GM20431 (cell line): Measurements from ENCODE around the gene HDAC4.

Experiments used
- in situ Hi-C: fragments of 300-500 bp; cut with MseI, MboI; formaldehyde crosslinking; loops from one replicate; pipeline ENCODE4 v1.15.0; 2020; ENCODE audit warnings: low sequenced_read_pairs; ENCODE audit not compliant: unreplicated experiment

HDAC4 gene

DNA sequence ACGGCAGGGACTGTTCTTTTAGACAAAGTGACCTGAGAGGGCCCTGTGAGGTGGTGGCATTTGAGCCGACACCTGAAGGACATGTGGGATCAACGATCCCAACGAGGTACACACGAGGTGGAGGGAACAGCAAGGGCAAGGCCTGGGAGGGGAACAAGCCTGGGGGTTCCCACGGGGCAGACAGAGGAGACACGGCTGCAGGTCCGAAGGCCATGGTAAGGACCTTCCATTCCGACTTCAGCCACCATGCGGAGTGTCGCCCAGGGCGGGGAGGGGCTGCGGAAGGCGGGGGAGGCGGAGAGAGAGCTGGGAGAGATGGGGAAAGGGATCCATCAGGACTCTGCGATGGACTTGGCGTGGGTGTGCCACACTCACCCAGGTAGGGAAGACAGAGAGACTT, 151.8 kb downstream of the HDAC4 start:
- in situ Hi-C loops = no loop called here

DNA sequence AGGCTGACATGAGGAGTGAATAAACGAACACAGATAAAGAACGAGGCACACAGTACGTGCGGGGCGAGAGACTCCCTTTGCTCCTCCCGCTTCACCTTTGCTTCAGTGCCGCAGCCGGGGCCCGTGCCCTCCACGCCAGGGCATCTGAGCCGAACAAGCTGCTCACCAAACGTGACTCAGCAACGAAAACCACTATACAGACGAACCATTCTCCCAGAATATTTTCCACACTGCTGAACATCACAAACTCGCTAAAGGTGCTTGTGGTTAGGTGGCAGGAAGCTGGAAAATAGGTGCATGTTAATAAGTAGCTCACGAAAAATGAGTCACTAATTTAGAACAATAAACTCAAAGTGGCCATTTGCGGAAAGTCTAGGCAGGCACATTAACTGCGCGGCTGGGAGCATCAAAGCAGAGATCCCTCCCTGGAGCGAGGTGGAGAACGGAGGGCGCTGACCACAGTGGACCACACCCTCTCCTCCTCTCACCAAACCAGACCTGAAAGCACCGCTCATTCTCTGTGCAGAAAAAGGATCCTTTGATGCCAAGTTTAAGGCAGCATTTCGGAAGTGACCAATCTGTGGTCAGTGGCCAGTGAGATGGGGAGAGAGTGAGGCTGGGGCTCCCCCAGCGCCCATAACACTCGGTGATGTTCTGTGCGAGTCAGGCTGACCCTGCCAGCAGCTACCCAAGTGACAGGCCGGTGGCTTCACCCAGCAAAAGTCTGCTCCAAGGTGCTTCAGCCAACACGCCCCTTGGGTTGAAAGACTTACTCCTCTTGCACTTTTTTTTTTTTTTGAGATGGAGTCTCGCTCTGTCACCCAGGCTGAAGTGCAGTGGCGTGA, 153.2 kb downstream of the HDAC4 start:
- in situ Hi-C loops = no loop called here

DNA sequence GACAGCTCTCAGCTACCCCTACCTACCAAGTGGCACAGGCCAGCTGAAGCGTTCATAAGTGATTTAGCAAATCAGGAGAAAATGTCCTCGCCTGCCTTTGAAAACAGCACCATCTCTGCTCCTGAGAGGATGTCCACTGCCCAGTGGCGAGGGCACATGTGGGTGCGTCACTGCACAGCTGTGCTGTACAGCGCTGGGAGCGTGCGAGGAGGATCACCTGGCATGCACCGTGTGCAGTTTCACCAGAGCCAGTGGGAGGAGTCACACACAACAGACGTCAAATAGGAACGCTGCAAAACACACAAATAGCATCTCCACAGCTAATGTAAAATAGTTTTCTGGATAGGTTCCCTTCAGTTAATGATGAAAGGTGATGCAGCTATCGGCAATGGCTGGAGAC, 154.1 kb downstream of the HDAC4 start:
- in situ Hi-C loops = no loop called here

DNA sequence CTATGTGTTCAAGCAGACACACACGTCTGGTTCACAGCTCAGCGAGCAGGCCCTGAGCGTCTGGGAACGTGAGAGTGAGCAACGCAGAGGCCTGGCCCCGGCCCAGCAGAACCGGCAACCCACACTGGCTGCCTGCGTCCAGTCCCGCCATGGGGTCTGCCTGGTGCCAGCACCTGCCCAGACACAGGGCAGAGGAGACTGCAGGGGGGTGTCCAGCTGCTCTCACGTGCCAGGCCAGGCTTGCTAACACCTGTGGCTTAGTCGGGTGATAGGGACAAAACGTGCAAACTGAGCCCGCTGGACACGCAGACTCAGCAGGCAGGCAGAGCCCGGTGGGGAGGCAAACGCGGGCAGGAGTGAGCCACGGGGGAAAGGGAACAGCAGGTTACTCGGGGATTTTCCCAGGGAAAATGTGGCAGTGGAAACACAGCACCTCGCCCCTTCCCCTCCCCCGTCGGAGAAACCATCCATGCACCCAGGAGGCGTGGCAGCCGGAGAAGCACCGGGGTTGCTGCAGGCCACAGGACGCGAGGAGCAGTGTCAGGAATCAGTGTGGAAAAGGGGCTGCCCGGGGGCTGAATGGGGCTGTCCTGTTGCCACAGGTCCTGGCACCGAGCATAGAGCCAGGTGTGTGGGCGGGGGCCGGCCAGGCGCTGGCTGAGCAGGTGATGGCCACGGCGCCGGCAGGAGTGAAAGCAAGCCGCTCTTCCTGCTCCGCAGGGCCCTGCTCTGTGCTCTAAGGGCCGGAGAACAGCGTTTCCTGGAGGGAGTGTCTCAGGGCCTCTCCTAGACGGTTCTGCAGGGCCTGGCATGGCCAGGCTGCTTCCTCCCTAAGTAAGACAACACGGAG, 154.7 kb downstream of the HDAC4 start:
- in situ Hi-C loops = no loop called here

DNA sequence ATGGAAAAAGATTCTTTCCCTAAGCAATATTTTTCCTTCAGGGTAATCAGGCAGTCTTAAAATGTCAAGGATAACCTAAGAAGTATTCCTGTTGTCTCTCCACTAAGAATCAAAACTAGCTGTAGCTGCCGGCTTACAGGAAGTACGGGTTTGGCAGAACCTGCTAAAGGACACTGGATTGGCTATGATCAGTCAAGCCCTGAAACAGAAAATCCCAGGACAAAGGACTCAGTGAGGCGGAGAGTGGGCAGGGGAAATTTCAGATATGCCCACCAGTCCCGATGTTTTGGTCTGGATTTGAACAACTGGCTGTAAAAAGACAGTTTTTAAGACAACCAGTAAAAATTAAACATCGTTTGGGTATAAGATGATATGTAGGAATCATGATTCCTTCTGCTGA, 155.7 kb downstream of the HDAC4 start:
- in situ Hi-C loops = no loop called here

DNA sequence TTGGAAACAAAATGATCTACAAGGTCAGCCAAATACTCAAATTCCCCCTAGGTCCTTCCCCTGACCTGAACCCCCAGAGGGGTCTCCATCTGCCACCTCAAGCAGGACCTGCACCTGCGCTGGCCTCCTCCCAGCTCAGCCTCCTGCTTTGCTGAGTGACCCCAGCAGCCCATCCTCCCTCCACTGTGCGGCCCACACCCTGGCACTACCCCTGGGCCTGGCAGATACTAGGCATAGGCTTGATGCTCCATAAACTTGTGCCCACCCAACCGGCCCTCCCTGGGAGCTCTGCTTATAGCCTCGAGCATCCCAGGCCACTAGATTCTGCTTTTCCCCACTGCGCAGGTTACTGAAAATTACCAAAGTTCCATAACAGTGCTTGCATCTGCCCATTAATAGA, 156.2 kb downstream of the HDAC4 start:
- in situ Hi-C loops = no loop called here

DNA sequence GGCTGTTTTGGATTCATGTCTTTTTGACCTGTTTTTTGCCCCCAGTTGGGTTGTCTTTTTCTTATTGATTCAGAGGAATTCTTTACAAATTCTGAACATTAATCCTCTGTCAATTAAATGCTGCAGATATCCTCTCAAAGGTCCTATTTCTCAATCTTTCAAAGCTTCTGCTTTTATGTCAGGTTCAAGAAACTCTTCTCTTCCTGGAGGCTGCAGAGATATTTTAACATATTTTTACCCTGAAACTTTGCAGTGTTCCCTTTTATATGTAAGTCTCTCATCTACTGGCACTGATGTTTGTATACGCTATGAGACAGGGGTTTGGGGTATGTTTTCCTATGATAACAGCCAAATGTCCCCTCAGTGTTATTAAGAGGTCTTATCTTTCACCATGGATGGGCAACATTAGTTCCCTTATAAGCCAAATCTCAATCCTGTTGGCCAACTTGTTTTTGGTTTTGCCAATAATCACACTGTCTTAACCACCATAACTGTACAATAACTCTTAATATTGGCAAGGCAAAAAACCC, 159.3 kb downstream of the HDAC4 start:
- in situ Hi-C loops = no loop called here

DNA sequence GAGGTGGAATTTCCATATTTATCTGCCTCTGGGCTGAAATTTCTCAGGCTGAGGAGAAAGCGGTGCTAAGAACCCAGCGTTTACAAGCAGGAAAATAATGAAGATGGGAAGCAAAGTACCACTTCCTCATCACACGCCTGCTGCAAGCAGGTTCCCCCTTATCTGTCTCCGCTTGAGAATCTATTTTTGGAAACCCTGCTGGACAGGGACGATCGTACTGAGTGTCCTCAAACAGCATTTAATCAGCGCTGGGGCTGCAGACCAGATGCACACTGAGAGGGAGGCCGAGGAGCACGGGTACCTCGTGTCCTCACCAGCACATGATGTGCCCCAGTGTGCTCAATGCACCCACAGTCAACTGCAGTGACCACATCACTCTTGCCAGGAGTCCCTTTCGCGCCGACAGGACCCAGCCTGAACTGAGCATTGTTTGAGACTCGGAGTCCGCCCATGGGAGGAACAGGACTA, 160.4 kb downstream of the HDAC4 start:
- in situ Hi-C loops = no loop called here

DNA sequence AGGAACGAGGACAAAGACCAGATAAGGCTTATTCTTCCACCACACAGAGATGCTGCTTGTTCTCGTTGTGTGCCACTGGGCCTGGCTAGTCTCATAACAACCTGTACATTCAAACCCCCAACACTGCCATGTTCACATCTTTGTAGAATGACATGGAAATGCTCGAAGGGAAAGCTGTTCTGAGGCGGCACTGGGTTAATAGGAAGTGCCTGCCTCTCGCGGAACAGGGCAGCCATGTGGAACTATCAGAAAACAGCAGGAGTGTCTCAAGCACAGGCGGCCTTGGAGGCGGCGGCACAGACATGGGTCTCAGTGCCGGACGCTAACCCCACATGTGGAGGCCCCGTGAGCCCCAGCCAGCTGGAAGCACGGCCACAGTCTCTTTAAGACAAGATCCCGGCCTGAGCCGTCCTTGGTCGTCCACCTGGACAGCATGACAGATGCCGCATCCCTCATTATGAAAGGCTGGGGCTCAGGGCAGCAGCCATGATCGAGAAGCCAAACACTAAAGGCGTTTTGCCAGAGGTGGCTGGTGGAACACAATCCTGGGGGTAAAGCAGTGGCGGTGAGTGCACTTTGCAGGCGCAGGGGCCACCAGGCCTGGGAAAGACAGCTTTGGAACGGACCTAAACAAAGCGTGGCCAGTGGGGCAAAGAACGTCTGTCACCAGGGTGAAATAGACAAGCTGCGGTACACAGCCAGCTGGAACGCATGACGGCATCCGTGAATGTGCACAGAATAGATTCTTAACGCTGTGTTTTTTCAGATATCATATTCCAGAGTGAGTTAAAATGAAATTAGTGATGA, 161.0 kb downstream of the HDAC4 start:
- in situ Hi-C loops = no loop called here

DNA sequence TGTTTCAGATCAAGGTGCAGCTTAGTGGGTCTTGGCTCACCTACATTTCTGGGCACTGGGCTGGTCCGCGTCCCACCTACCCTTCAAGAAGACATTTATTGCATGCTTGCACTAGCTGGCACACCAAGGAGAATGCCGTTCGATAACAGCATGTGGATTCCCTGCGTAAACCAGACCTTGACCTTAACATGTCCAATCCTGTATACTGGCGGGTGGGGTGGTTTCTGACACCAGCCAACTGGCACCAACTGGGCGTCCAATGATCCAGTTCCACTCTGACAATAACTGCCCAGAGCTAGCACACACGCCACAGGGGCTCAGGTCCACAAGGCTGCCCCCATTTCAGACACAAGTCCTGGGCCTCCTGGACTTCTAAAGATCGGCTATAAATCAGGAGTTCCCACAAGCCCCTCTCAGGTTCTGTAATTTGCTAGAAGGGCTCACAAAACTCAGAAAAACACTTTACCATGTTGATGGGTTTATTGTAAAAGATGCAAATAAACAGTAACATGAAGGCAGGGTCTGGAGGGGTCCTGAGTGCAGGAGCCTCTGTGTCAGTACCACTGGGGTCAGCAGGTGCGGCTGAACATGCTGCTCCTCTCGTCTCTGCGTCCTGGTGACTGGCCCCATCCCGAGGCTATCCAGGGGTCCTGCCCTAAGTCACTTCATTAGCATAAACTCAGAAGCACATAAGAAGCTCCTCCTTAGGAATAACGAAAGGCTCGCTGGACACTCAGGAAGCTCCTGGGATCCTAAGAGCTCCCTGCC, 161.8 kb downstream of the HDAC4 start:
- in situ Hi-C loops = no loop called here

DNA sequence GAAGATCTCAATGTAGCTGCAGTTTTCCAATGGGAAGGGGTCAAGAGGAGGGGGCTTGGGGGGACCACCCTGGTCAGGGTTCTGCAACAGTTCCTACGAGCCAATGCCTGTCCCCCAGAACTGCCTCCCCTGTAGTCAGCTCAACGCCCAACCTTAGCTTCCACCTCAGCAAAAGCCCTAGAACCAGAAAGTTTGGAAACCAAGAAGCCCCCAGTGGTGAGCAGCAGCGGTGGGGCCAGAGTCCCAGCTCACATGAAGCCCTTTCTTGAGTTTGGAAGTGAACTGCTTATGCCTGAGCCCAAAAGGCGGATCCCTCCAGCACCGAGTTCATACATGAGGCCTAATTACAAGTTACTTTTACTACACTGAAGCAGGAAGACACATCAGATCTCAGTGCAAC, 162.4 kb downstream of the HDAC4 start:
- in situ Hi-C loops = no loop called here

DNA sequence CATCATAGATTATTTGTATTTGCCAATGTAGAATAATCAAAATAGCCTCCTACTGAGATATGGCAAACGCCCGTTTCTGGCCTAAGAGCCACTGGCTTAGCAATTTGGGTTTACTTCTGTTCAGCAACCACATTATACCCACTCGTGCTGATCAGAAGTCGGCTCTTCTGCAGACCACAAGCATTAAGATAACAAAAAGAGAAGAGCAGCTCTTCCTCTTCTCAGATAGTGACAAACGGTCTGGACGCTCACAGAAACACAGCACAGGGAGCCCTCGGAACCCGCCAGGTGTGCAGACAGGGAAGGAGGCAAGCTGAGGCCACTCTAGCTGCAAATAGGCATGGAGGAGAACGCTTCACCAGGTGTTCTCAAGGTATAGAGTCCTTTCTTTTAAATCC, 164.0 kb downstream of the HDAC4 start:
- in situ Hi-C loops = no loop called here

DNA sequence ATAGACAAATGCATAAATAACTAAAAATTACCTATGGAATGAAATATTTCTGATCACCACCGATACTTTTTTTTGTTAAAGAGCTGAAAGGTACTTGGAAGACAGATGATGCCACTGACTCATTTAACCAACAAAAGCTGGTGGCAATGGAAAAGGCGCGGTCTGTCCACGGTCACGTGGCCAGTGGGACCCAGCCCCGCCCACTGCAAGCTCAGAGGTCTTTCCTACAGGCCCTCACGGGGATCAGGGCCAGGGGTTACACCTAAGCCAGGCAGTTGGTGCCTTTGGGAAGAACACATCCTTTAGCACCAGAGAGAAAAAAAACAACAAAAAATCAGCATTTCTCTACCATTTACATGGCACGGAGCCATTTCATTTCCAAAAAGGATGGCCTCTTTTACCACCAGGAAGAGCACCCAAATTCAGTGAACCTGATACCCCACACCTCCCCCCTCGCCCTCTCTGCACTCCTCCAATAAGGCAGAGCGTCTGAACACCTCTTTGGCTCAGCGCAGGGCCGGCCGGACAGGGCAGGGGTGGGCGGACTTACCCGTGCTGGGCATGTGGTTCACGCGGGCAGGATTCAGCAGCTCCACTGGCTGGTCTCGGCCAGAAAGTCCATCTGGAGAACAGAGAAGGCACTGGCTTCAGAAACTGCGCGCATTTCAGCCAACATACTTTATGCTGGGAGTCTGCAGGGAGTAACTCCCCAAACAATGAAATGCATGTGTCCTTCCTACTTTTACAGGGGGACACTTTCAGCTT, 164.6 kb downstream of the HDAC4 start:
- in situ Hi-C loops = no loop called here

DNA sequence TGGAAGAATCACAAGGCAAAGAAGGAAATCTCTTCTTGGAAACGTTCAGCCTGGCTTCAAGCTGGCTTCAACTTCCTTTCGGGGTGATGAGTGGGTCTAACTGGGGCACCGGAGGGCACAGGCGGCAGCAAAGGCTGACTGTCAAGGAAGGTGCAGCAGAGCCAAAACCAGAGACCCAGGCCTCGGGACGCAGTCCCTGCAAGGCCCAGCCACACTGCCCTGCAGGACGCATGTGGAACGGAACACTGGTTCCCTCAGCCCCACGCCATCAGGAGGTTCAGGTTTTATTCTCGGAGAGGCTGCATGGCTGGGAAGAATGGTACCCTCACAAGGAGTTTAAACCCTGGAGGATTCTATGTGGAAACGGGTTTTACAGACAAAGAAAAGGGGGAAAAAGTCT, 165.5 kb downstream of the HDAC4 start:
- in situ Hi-C loops = no loop called here

DNA sequence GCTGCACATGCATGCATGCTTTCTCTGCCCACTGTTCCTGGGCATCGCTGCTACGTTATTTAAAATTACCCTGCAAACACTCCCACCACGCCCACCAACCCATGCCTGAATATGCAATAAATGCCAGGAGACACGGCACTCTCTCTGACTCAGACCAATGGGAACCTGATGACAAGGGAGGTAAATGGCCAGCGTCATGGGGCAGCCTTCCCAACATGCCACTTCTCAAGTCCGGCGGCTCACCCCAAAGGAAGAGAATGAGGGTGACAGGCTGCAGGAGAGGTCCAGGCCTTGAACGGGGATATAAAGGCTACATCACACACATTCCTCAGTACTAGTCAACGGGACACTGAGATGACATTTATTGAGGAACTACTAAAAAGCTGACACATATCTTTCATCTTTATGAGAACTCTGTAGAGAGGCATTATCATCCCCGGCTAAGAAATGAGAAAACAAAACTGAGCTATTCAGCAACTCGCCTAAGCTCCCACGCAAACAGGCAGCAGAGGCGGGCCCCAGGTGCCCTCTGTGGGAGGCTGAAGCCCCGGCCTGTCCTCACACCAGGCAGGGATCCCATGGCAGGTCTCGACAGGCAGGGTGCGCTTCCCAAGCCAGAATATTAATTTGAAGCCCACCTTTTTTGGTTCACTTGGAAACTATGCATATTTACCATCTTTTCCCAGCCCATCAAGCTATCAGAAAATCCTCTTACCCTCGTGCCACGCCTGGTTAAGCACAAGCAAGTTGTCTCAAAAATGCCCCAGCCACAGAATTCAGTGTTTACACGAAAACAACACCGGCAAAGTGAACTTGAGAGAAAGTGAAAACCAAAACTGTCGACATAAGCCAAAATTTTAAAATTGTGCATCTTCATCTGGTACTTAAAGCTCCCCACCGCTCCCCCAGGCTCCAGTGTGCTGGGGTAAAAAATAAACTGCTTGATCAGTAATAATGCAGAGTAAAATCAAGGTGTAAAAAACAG, 166.3 kb downstream of the HDAC4 start:
- in situ Hi-C loops = no loop called here

DNA sequence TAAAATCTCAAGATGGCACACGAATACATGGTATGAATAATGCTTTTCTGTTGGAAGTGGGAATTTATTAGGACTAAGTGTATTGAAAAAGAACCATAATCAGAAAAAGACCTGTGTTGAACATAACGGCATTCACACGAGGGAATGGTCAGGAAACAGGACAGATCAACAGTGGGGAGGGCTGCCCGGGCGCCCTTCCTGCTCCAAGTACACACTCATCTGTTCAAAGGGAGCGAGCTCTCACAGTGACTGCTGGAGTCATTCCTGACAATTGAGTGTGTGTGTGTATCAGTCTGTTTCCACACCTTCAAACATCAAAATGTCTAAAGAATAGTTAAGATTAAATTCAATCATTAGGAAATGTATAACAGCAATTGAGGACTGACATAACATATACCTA, 167.2 kb downstream of the HDAC4 start:
- in situ Hi-C loops = no loop called here

DNA sequence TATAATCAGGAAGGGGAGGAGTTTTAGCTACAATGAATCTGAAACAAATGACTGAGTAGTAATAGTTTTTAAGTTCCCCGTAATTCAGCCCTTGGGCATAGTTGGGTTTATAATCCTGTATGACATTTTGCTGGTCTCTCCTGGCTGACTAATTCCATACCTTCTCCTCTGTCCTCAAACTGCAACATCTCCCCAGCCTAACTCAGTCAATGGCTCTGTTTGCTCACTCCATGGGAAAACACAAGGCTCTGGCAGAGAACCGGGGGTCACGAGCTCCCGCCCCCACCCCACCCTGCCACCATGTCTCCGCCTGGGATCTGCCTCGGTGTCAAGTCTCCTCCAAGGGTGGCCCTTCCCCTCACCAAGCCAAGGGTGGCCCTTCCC, 168.6 kb downstream of the HDAC4 start:
- in situ Hi-C loops = no loop called here
